GM06990 (cell line): ENCODE measurements around the gene PGAP3.
A peak's percentile ranks its signal among the peaks of the same experiment; 100 is the strongest.

Experiments
- DNase-seq: peaks from one replicate; pipeline ENCODE4 v3.0.0-alpha.2; 2011; ENCODE audit not compliant: insufficient read length; ENCODE audit errors: extremely low read depth
- H3K27me3 ChIP-seq: replicated peaks from 2 replicates; pipeline ENCODE4 v1.6.0; 2011; ENCODE audit warnings: low read length; ENCODE audit not compliant: control insufficient read depth, insufficient read depth
- H3K36me3 ChIP-seq: 2 replicates; pipeline ENCODE4 v1.5.1; 2011; ENCODE audit warnings: low read length; ENCODE audit not compliant: control insufficient read depth, insufficient read depth
- H3K4me3 ChIP-seq: replicated peaks from 2 replicates; pipeline ENCODE4 v1.5.1; 2011; ENCODE audit warnings: low read depth, mild to moderate bottlenecking, control low read depth, low read length
- TF ChIP-seq, protein P1 (sequence below): IDR thresholded peaks from 2 replicates; pipeline ENCODE4 v1.5.1; 2011; ENCODE audit warnings: low read length, control low read depth, mild to moderate bottlenecking, inconsistent platforms; ENCODE audit not compliant: insufficient read depth, poor library complexity, severe bottlenecking

PGAP3 gene

DNA sequence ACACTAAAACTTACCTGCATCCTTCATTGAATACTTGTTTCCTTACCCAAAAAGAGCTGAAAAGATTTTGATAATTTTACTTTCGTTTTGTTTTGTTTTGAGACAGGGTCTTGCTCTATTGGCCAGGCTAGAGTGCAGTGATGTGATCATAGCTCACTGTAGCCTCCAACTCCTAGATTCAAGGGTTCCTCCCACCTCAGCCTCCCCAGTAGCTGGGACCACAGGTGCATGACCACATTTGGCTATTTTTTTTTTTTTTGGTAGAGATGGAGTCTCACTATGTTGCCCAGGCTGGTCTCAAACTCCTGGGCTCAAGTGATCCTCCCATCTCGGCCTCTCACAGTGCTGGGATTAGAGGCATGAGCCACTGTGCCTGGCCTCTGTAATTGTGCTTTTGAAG is 32.8 kb downstream of the PGAP3 start:
- TF ChIP-seq, protein P1, sequence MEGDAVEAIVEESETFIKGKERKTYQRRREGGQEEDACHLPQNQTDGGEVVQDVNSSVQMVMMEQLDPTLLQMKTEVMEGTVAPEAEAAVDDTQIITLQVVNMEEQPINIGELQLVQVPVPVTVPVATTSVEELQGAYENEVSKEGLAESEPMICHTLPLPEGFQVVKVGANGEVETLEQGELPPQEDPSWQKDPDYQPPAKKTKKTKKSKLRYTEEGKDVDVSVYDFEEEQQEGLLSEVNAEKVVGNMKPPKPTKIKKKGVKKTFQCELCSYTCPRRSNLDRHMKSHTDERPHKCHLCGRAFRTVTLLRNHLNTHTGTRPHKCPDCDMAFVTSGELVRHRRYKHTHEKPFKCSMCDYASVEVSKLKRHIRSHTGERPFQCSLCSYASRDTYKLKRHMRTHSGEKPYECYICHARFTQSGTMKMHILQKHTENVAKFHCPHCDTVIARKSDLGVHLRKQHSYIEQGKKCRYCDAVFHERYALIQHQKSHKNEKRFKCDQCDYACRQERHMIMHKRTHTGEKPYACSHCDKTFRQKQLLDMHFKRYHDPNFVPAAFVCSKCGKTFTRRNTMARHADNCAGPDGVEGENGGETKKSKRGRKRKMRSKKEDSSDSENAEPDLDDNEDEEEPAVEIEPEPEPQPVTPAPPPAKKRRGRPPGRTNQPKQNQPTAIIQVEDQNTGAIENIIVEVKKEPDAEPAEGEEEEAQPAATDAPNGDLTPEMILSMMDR = no peak
- H3K4me3 ChIP-seq = no peak overlapping the region
- peaks cover 20% of the 10 kb centered on the region for H3K36me3 ChIP-seq
- DNase-seq = no peak
- H3K27me3 ChIP-seq = no peaks in the 10 kb centered on the region

DNA sequence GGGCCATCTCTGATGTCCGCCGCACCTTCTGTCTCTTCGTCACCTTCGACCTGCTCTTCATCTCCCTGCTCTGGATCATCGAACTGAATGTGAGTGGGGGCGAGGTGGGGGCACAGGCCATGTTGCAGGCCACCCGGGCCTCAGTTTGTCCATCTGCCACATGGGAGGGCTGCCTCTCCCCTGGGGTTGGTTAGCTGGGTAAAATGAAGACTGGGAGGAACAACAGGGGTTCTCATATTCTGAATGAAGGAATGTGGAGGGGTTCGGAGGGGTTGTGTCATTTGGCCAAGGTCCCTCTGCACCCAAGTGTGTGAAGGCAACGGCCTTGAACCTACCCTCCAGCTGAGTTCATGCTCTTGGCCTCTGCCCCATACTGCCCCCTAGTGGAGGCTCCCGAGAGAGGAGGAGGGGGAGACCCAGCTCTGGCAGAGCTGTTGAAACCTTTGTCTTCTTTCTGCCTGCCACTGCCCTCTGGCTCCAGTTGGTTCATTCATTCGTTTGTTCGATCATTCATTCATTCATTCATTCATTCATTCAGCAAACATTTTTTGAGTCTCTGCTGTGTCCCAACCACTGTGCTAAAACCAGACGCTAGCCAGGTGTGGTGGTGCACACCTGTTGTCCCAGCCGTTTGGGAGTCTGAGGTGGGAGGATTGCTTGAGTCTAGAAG is 34.1 kb downstream of the PGAP3 start:
- no peaks in the 10 kb centered on the region for H3K27me3 ChIP-seq
- no peak for DNase-seq
- H3K36me3 ChIP-seq = peaks cover 17% of the 10 kb centered on the region
- TF ChIP-seq, protein P1 = peak; percentile 97
- no peak overlapping the region for H3K4me3 ChIP-seq

DNA sequence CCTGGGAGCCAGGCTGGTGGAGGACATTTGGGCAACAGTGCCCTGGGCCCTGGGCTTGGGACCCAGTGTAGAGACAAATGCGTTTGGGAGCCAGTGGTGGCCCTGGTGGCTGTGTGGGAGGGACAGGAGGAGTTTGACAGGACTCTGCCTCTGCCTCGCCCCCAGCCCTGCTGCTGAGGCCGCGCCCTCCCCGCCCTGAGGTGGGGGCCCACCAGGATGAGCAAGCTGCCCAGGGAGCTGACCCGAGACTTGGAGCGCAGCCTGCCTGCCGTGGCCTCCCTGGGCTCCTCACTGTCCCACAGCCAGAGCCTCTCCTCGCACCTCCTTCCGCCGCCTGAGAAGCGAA is 34.6 kb downstream of the PGAP3 start:
- no peak for DNase-seq
- no peak overlapping the region for H3K4me3 ChIP-seq
- H3K36me3 ChIP-seq = peaks cover 13% of the 10 kb centered on the region
- TF ChIP-seq, protein P1 = no peak
- H3K27me3 ChIP-seq = no peaks in the 10 kb centered on the region

DNA sequence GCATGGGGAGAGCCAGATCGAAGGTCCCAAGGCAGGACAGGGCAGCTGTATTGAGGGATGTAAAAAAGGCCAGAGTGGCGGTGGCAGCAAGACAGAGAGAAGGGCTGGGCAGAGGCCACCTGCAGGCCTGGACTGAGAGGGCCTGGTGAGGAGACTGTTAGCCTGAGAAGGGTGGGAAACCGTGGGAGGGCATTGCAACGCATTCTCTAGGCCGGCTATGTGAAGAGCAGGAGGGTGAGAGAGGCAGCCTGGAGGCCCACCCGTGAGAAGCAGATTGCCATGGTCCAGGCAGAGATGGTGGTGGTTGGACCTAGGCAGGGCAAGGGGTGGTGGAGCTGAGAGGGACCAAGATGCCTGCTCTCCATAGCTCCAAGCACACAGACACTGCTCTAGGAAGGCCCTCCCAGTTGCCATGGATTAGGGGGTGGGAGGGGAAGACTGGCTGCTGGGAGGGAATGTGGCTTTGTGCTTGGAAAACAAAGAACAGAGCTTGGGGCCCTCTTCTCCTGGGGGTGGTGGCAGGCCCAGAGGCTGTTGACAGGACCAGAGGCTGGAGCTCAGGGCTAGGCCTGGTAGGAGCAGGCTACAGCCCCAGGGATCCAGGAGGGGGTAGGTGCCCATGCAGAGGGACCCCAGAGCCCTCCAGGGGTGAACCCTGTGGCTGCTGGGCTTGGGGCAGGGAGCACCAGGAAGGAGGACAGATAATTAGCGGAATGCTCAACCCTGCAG is 35.1 kb downstream of the PGAP3 start:
- H3K36me3 ChIP-seq = peaks cover 11% of the 10 kb centered on the region
- DNase-seq = no peak
- H3K4me3 ChIP-seq = no peak overlapping the region
- TF ChIP-seq, protein P1 = no peak
- H3K27me3 ChIP-seq = no peaks in the 10 kb centered on the region

DNA sequence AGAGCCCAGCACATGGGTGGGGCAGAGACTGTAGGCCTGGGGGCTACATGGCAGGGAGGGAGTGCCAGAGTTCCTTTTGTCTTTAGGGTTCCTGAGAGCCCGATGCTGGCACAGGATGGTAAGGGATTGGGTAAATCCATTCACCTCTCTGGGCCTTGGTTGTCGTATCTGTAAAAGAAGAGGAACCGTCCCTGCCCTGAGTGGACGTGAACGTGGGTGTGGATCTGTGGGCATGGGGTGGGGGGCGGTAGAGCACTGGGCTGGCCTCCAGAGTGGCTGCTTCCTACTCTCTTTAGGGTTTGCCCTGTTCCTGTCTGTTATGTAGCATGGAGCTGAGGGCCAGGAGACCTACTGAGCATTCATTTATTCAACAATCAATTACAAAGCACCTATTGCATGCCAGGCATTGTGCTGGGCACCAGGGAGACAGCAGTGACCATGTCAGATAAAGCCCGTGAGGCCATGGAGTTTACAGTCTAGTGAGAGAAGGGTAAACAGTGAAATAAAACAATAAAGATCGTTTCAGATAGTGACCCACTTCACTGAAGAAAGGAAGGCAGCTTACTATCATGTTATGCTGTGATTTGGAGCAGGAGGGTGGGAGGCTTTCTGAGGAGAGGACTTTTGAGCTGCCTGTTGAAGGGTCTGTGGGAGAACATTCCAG is 35.8 kb downstream of the PGAP3 start:
- Histone ChIP-seq H3K27me3 (no peaks in the 10 kb centered on the region), H3K4me3 (no peak overlapping the region), H3K36me3 (peaks cover 7% of the 10 kb centered on the region)
- DNase-seq = no peak
- TF ChIP-seq, protein P1 = no peak
